ENCODE measurements around the gene KCTD12. TPM values are rescaled to one million over a fixed set of nuclear protein-coding genes. Genes with fewer than 3 reads are reported as not detected.

KCTD12 gene
- total RNA-seq, 5 donors from 2014 or later (not counting 1 experiment from before 2014, with no cell fraction given) = 3.8 to 8.7 (median 6.2) TPM

- H3K4me1 Mint-ChIP-seq = no peaks in the 10 kb centered on the region
- no peaks in the 10 kb centered on the region for H3K9me3 Mint-ChIP-seq
- peaks cover 4 to 21% of the 10 kb centered on the region in 2 donors for H3K27me3 Mint-ChIP-seq
- ChIA-PET POLR2A (interaction anchor here in 1 of 2 donors (0.5 kb wide), 1 partner anchor 146 kb away, joined by 3 read pairs; no protein-coding TSS in a partner anchor), CTCF (no interaction called here)
- Histone ChIP-seq H3K27me3 (replicated peaks in 1 of 2; ENCODE audit: control insufficient read depth in 2 of 2, extremely low read depth in 1 of 2, insufficient read depth in 2 of 2, low read length in 1 of 2) (no peaks in the 10 kb centered on the region), H3K27ac (ENCODE audit: low read length) (no peak overlapping the region), H3K9me3 (no peaks in the 10 kb centered on the region), H3K36me3 (ENCODE audit: control insufficient read depth in 2 of 2, extremely low read depth in 1 of 2, insufficient read depth in 1 of 2, low read length in 1 of 2) (no peaks in the 10 kb centered on the region), H3K4me3 (ENCODE audit: control insufficient read depth in 1 of 2, extremely low read depth in 1 of 2, low read length in 1 of 2) (no peak overlapping the region), H3K4me1 (ENCODE audit: control insufficient read depth in 1 of 2, extremely low read depth in 1 of 2, insufficient read depth in 2 of 2, low read length in 2 of 2) (no peaks in the 10 kb centered on the region)
- no peaks in the 10 kb centered on the region for H3K36me3 Mint-ChIP-seq
- WGBS (ENCODE audit: insufficient coverage) = 100% methylated on average over 1 of the region's 1 CpG
- no peak overlapping the region for H3K27ac Mint-ChIP-seq
- DNase-seq = no peak
- no peak for ATAC-seq (replicated peaks in 1 of 4)
- H3K4me3 Mint-ChIP-seq = no peak overlapping the region
Measured at GRCh38 chr13:76836311-76836710, 49.9 kb downstream of the KCTD12 start.

GRCh38 chr13:76833441-76833954 is 52.7 kb downstream of the KCTD12 start:
- Histone ChIP-seq H3K27me3 (replicated peaks in 1 of 2; ENCODE audit: control insufficient read depth in 2 of 2, extremely low read depth in 1 of 2, insufficient read depth in 2 of 2, low read length in 1 of 2) (peaks cover 0 to 3% of the 10 kb centered on the region in 2 experiments), H3K36me3 (ENCODE audit: control insufficient read depth in 2 of 2, extremely low read depth in 1 of 2, insufficient read depth in 1 of 2, low read length in 1 of 2) (no peaks in the 10 kb centered on the region), H3K4me3 (ENCODE audit: control insufficient read depth in 1 of 2, extremely low read depth in 1 of 2, low read length in 1 of 2) (no peak overlapping the region), H3K27ac (ENCODE audit: low read length) (no peak overlapping the region), H3K4me1 (ENCODE audit: control insufficient read depth in 1 of 2, extremely low read depth in 1 of 2, insufficient read depth in 2 of 2, low read length in 2 of 2) (no peaks in the 10 kb centered on the region), H3K9me3 (no peaks in the 10 kb centered on the region)
- DNase-seq (no peak), ATAC-seq (replicated peaks in 1 of 4) (no peak)
- H3K27me3 Mint-ChIP-seq = peaks cover 4 to 19% of the 10 kb centered on the region in 2 donors
- no peaks in the 10 kb centered on the region for H3K36me3 Mint-ChIP-seq
- POLR2A ChIA-PET = no interaction called here
- no peak overlapping the region for H3K27ac Mint-ChIP-seq
- H3K9me3 Mint-ChIP-seq = no peaks in the 10 kb centered on the region
- 96% methylated on average over 5 of the region's 8 CpGs for WGBS (ENCODE audit: insufficient coverage)
- peaks cover 0 to under 1% (median 0%) of the 10 kb centered on the region in 3 donors for H3K4me1 Mint-ChIP-seq
- CTCF ChIA-PET = interaction anchor here in 1 of 2 donors (1.4 kb wide), 1 partner anchor 71 kb away, joined by 3 read pairs; no protein-coding TSS in a partner anchor
- no peak overlapping the region for H3K4me3 Mint-ChIP-seq

- Mint-ChIP-seq H3K4me1 (peaks cover 0 to 3% (median 0%) of the 10 kb centered on the region in 3 donors), H3K4me3 (no peak overlapping the region), H3K9me3 (no peaks in the 10 kb centered on the region), H3K27me3 (peaks cover 4 to 19% of the 10 kb centered on the region in 2 donors), H3K27ac (no peak overlapping the region), H3K36me3 (no peaks in the 10 kb centered on the region)
- DNase-seq = no peak
- ChIA-PET CTCF (interaction anchor here in 1 of 2 donors (1.4 kb wide), 1 partner anchor 72 kb away, joined by 3 read pairs; no protein-coding TSS in a partner anchor), POLR2A (no interaction called here)
- peaks cover 0 to 3% of the 10 kb centered on the region in 2 experiments for H3K27me3 ChIP-seq (replicated peaks in 1 of 2; ENCODE audit: control insufficient read depth in 2 of 2, extremely low read depth in 1 of 2, insufficient read depth in 2 of 2, low read length in 1 of 2)
- H3K36me3 ChIP-seq (ENCODE audit: control insufficient read depth in 2 of 2, extremely low read depth in 1 of 2, insufficient read depth in 1 of 2, low read length in 1 of 2) = no peaks in the 10 kb centered on the region
- no peaks in the 10 kb centered on the region for H3K9me3 ChIP-seq
- H3K4me3 ChIP-seq (ENCODE audit: control insufficient read depth in 1 of 2, extremely low read depth in 1 of 2, low read length in 1 of 2) = no peak overlapping the region
- no peaks in the 10 kb centered on the region for H3K4me1 ChIP-seq (ENCODE audit: control insufficient read depth in 1 of 2, extremely low read depth in 1 of 2, insufficient read depth in 2 of 2, low read length in 2 of 2)
- no peak for ATAC-seq (replicated peaks in 1 of 4)
- no CpG with 5 or more reads among the region's 7 CpGs for WGBS (ENCODE audit: insufficient coverage)
- no peak overlapping the region for H3K27ac ChIP-seq (ENCODE audit: low read length)
Measured at GRCh38 chr13:76832258-76832988, 53.8 kb downstream of the KCTD12 start.

GRCh38 chr13:76830805-76831204 is 55.4 kb downstream of the KCTD12 start:
- no peak for ATAC-seq (replicated peaks in 1 of 4)
- H3K27me3 ChIP-seq (replicated peaks in 1 of 2; ENCODE audit: control insufficient read depth in 2 of 2, extremely low read depth in 1 of 2, insufficient read depth in 2 of 2, low read length in 1 of 2) = peaks cover 0 to 3% of the 10 kb centered on the region in 2 experiments
- no peaks in the 10 kb centered on the region for H3K36me3 ChIP-seq (ENCODE audit: control insufficient read depth in 2 of 2, extremely low read depth in 1 of 2, insufficient read depth in 1 of 2, low read length in 1 of 2)
- DNase-seq = no peak
- H3K4me1 ChIP-seq (ENCODE audit: control insufficient read depth in 1 of 2, extremely low read depth in 1 of 2, insufficient read depth in 2 of 2, low read length in 2 of 2) = no peaks in the 10 kb centered on the region
- no peak overlapping the region for H3K27ac ChIP-seq (ENCODE audit: low read length)
- ChIA-PET POLR2A (no interaction called here), CTCF (no interaction called here)
- Mint-ChIP-seq H3K4me3 (no peak overlapping the region), H3K27ac (no peak overlapping the region), H3K4me1 (peaks cover 0 to 3% (median 0%) of the 10 kb centered on the region in 3 donors), H3K36me3 (no peaks in the 10 kb centered on the region), H3K9me3 (no peaks in the 10 kb centered on the region), H3K27me3 (peaks cover 4 to 9% of the 10 kb centered on the region in 2 donors)
- 81% methylated on average over 8 of the region's 10 CpGs for WGBS (ENCODE audit: insufficient coverage)
- no peak overlapping the region for H3K4me3 ChIP-seq (ENCODE audit: control insufficient read depth in 1 of 2, extremely low read depth in 1 of 2, low read length in 1 of 2)
- no peaks in the 10 kb centered on the region for H3K9me3 ChIP-seq

Other genes starting within 250 kb of the KCTD12 start
- gene ACOD1, start 62.1 kb upstream of the KCTD12 start, total RNA-seq = not detected
- gene CLN5, start 105.7 kb upstream of the KCTD12 start, total RNA-seq = 10 to 100 TPM; 18.1 to 29.5 (median 21.7) TPM
- 10 to 100 TPM; 58.6 to 89.1 (median 80.0) TPM for gene FBXL3, start 140.8 kb upstream of the KCTD12 start, total RNA-seq

All from T-cell (primary cell).